KMS-11 (cell line): ENCODE data around the gene COL13A1.

Experiments
- H2AFZ ChIP-seq: fragments of 200-600 bp; sonication (generic); 2 replicates; pipeline ENCODE4 v1.6.1; 2016; ENCODE audit warnings: antibody characterized with exemption, mixed run types, low read depth
- H3K27ac ChIP-seq: fragments of 200-600 bp; sonication (generic); 2 replicates; pipeline ENCODE4 v1.6.1; 2016; ENCODE audit warnings: mild to moderate bottlenecking, mixed run types
- H3K27me3 ChIP-seq: fragments of 200-600 bp; sonication (generic); 2 replicates; pipeline ENCODE4 v1.6.1; 2017; ENCODE audit warnings: mild to moderate bottlenecking, low read depth, mixed run types, moderate library complexity; ENCODE audit not compliant: insufficient read depth
- H3K36me3 ChIP-seq: fragments of 200-600 bp; sonication (generic); 2 replicates; pipeline ENCODE4 v1.6.1; 2017; ENCODE audit warnings: mild to moderate bottlenecking, mixed run types; ENCODE audit not compliant: insufficient read depth
- H3K4me1 ChIP-seq: fragments of 200-600 bp; sonication (generic); 2 replicates; pipeline ENCODE4 v1.6.1; 2016; ENCODE audit warnings: mild to moderate bottlenecking, low read depth, mixed run types; ENCODE audit not compliant: poor library complexity, severe bottlenecking
- H3K4me2 ChIP-seq: fragments of 200-600 bp; sonication (generic); 2 replicates; pipeline ENCODE4 v1.7.0; 2016; ENCODE audit warnings: mild to moderate bottlenecking, mixed run types
- H3K4me3 ChIP-seq: fragments of 200-600 bp; sonication (generic); IDR thresholded peaks from 2 replicates; pipeline ENCODE4 v1.6.1; 2017; ENCODE audit warnings: low read depth, low read length, mixed read lengths; ENCODE audit not compliant: insufficient read depth
- H3K79me2 ChIP-seq: fragments of 200-600 bp; sonication (generic); 2 replicates; pipeline ENCODE4 v1.6.1; 2016; ENCODE audit warnings: low read depth, mixed run types; ENCODE audit not compliant: insufficient read depth
- H3K9ac ChIP-seq: fragments of 200-600 bp; sonication (generic); 2 replicates; pipeline ENCODE4 v1.6.1; 2016; ENCODE audit warnings: mild to moderate bottlenecking, mixed run types
- H4K20me1 ChIP-seq: fragments of 200-600 bp; sonication (generic); 2 replicates; pipeline ENCODE4 v1.6.1; 2016; ENCODE audit warnings: mild to moderate bottlenecking, mixed run types; ENCODE audit not compliant: insufficient read depth
- CTCF ChIP-seq: fragments of 200-600 bp; sonication (generic); conservative IDR thresholded peaks from 2 replicates; pipeline ENCODE4 v1.6.1; 2017; ENCODE audit warnings: low read depth, mild to moderate bottlenecking, antibody characterized with exemption, low read length, moderate library complexity, mixed read lengths

The COL13A1 gene

GRCh38 chr10:69757553-69758309 lies 44.0 kb upstream of the COL13A1 start:
- H3K27ac ChIP-seq = no peak overlapping the region
- H2AFZ ChIP-seq = no peak overlapping the region
- H4K20me1 ChIP-seq = no peaks in the 10 kb centered on the region
- H3K36me3 ChIP-seq = no peaks in the 10 kb centered on the region
- TF ChIP-seq CTCF = no peak
- H3K4me2 ChIP-seq = no peak overlapping the region
- no peaks in the 10 kb centered on the region for H3K79me2 ChIP-seq
- H3K4me1 ChIP-seq = no peaks in the 10 kb centered on the region
- no peaks in the 10 kb centered on the region for H3K27me3 ChIP-seq
- H3K9ac ChIP-seq = no peak overlapping the region
- H3K4me3 ChIP-seq = no peak overlapping the region

- Histone ChIP-seq H3K4me1 (no peaks in the 10 kb centered on the region), H2AFZ (no peak overlapping the region), H3K9ac (no peak overlapping the region), H3K4me3 (no peak overlapping the region), H4K20me1 (no peaks in the 10 kb centered on the region), H3K27me3 (no peaks in the 10 kb centered on the region), H3K79me2 (no peaks in the 10 kb centered on the region), H3K36me3 (no peaks in the 10 kb centered on the region), H3K27ac (no peak overlapping the region), H3K4me2 (no peak overlapping the region)
- no peak for TF ChIP-seq CTCF
Measured at GRCh38 chr10:69758310-69758728, 43.4 kb upstream of the COL13A1 start.

GRCh38 chr10:69759641-69760040 lies 42.1 kb upstream of the COL13A1 start:
- H4K20me1 ChIP-seq = no peaks in the 10 kb centered on the region
- no peak overlapping the region for H3K4me3 ChIP-seq
- H3K27ac ChIP-seq = no peak overlapping the region
- H3K4me1 ChIP-seq = no peaks in the 10 kb centered on the region
- H3K36me3 ChIP-seq = no peaks in the 10 kb centered on the region
- no peak overlapping the region for H2AFZ ChIP-seq
- H3K27me3 ChIP-seq = no peaks in the 10 kb centered on the region
- TF ChIP-seq CTCF = no peak
- no peak overlapping the region for H3K4me2 ChIP-seq
- H3K79me2 ChIP-seq = no peaks in the 10 kb centered on the region
- no peak overlapping the region for H3K9ac ChIP-seq

GRCh38 chr10:69760072-69760471 lies 41.6 kb upstream of the COL13A1 start:
- Histone ChIP-seq H2AFZ (no peak overlapping the region), H3K4me2 (no peak overlapping the region), H3K4me3 (no peak overlapping the region), H3K4me1 (no peaks in the 10 kb centered on the region), H3K27me3 (no peaks in the 10 kb centered on the region), H4K20me1 (no peaks in the 10 kb centered on the region), H3K36me3 (no peaks in the 10 kb centered on the region), H3K27ac (no peak overlapping the region), H3K9ac (no peak overlapping the region), H3K79me2 (no peaks in the 10 kb centered on the region)
- no peak for TF ChIP-seq CTCF
